ENCODE results near the gene DNAAF5.

DNAAF5 gene

DNA sequence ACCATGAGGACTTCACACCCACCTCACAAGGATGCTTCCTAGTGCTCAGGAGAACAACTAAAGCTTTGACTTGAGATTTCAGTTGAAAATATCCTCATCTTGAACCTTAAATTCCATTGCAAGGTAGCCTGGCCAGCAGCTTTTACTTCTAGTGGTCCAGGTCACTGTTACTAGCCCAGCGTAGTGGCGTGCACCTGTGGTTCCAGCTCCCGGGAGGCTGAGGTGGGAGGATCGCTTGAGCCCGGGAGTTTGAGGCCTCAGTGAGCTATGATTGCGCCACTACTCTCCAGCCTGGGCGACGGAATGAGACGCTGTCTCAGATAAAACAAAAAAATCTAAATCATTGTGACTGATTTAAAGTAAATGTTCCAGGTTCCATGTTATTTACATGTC, 28.9 kb downstream of the DNAAF5 start:
- H3K27ac ChIP-seq (ENCODE audit: low read depth, low read length), result no peak overlapping the region
- no peak overlapping the region for H3K9ac ChIP-seq (ENCODE audit: low read length in 5 of 5)
- peaks cover 0 to 9% (median 0%) of the 10 kb centered on the region in 5 donors for H3K4me1 ChIP-seq (ENCODE audit: control insufficient read depth in 5 of 5, insufficient read depth in 5 of 5, low read length in 5 of 5)
- no peaks in the 10 kb centered on the region for H3K9me3 ChIP-seq (ENCODE audit: control insufficient read depth in 5 of 5, low read length in 5 of 5)
- no peaks in the 10 kb centered on the region for H3K27me3 ChIP-seq (ENCODE audit: control insufficient read depth in 5 of 5, insufficient read depth in 4 of 5, low read length in 5 of 5)
- H3K36me3 ChIP-seq (ENCODE audit: control insufficient read depth in 5 of 5, insufficient read depth in 5 of 5, low read length in 5 of 5), result peaks cover 0 to 81% (median 59%) of the 10 kb centered on the region in 5 donors
- H3K4me3 ChIP-seq (ENCODE audit: low read depth in 1 of 5, low read length in 5 of 5), result no peak overlapping the region

DNA sequence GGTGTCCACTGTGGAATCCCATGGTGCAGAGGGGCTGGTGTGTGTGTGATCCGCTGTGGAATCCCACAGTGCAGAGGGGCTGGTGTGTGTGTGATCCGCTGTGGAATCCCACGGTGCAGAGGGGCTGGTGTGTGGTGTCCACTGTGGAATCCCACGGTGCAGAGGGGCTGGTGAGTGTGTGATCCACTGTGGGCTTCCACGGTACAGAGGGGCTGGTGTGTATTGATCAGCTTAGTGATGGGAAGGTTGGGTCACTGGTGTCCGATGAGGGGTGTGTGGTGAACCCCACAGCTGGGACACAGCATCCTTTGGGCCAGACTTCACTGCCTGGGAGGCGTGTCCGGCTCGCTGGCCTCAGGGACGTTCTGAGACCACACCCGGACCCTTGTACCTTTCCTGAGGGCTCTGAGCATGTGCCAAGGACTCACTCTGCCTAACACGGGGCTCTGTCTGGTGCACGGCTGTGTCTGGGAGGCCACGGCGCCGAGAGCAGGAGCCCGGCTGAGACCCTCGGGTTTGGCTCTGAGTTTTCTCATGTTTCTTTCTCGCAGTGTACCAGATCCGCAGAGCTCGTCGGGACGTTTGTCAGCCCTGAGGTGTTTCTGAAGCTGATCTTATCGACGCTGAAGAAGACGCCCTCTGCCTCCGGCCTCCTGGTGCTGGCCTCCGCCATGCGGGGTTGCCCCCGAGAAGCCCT, 29.9 kb downstream of the DNAAF5 start:
- no peaks in the 10 kb centered on the region for H3K9me3 ChIP-seq (ENCODE audit: control insufficient read depth in 5 of 5, low read length in 5 of 5)
- peaks cover 0 to 89% (median 58%) of the 10 kb centered on the region in 5 donors for H3K36me3 ChIP-seq (ENCODE audit: control insufficient read depth in 5 of 5, insufficient read depth in 5 of 5, low read length in 5 of 5)
- H3K27me3 ChIP-seq (ENCODE audit: control insufficient read depth in 5 of 5, insufficient read depth in 4 of 5, low read length in 5 of 5), result no peaks in the 10 kb centered on the region
- peak overlapping the region in 1 of 5 donors; percentile 38 for H3K9ac ChIP-seq (ENCODE audit: low read length in 5 of 5)
- peaks cover 0 to 9% (median 0%) of the 10 kb centered on the region in 5 donors for H3K4me1 ChIP-seq (ENCODE audit: control insufficient read depth in 5 of 5, insufficient read depth in 5 of 5, low read length in 5 of 5)
- H3K4me3 ChIP-seq (ENCODE audit: low read depth in 1 of 5, low read length in 5 of 5), result no peak overlapping the region
- no peak overlapping the region for H3K27ac ChIP-seq (ENCODE audit: low read depth, low read length)

DNA sequence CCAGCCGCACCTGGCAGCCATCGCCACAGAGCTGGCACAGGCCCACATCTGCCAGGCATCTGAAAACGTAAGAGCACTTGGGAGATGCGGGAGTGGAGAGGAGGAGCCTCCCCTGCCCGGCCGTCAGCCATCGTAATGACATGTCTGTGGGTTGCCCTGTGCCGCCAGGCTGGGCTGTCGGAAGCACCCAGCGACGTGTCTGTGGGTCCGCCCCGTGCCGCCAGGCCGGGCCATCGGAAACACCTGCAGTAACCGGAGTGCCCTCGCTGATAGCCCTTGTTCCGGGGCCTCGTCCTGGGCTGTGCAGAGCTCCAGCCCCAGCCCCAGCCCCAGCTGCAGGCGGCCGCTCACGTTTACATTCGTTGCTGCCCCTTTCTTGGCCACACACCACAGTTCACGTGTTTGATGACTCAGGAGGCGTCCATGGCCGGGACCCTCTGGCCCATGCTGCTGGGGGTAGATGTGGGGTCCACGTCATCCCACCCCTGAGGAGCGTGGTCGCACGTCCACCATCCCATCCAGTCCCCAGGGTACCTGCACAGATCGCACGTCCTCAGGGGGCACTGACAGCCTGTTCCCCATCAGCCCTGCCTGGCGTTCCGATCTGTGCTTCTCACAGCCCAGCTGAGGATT, 30.5 kb downstream of the DNAAF5 start:
- H3K4me1 ChIP-seq (ENCODE audit: control insufficient read depth in 5 of 5, insufficient read depth in 5 of 5, low read length in 5 of 5), result peaks cover 0 to 9% (median 0%) of the 10 kb centered on the region in 5 donors
- H3K27ac ChIP-seq (ENCODE audit: low read depth, low read length), result no peak overlapping the region
- peaks cover 0 to 93% (median 63%) of the 10 kb centered on the region in 5 donors for H3K36me3 ChIP-seq (ENCODE audit: control insufficient read depth in 5 of 5, insufficient read depth in 5 of 5, low read length in 5 of 5)
- H3K27me3 ChIP-seq (ENCODE audit: control insufficient read depth in 5 of 5, insufficient read depth in 4 of 5, low read length in 5 of 5), result no peaks in the 10 kb centered on the region
- no peaks in the 10 kb centered on the region for H3K9me3 ChIP-seq (ENCODE audit: control insufficient read depth in 5 of 5, low read length in 5 of 5)
- no peak overlapping the region for H3K9ac ChIP-seq (ENCODE audit: low read length in 5 of 5)
- no peak overlapping the region for H3K4me3 ChIP-seq (ENCODE audit: low read depth in 1 of 5, low read length in 5 of 5)

DNA sequence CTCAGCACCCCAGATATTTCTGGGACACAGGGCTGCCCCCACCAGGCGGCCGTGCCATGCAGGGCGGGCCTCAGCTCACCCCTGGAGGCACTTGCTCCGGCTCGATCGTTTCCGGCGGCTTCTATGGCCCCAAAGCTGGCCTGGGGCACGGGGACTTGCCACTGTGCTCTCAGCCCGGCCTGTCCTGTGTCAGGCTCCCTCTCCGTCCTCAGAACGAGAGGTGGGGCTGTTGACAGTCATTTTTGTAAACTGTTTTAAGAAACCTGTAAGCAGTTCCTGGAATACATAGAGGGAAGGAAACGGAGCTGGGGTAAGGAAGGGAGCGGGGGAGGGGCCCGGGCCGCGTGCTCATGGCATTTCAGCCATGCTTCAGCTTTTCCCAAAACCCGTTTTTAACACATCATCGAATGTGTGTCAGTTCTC, 31.3 kb downstream of the DNAAF5 start:
- Histone ChIP-seq H3K36me3 (ENCODE audit: control insufficient read depth in 5 of 5, insufficient read depth in 5 of 5, low read length in 5 of 5) (peaks cover 0 to 93% (median 61%) of the 10 kb centered on the region in 5 donors), H3K27ac (ENCODE audit: low read depth, low read length) (no peak overlapping the region), H3K27me3 (ENCODE audit: control insufficient read depth in 5 of 5, insufficient read depth in 4 of 5, low read length in 5 of 5) (no peaks in the 10 kb centered on the region), H3K9ac (ENCODE audit: low read length in 5 of 5) (no peak overlapping the region), H3K4me3 (ENCODE audit: low read depth in 1 of 5, low read length in 5 of 5) (no peak overlapping the region), H3K9me3 (ENCODE audit: control insufficient read depth in 5 of 5, low read length in 5 of 5) (no peaks in the 10 kb centered on the region), H3K4me1 (ENCODE audit: control insufficient read depth in 5 of 5, insufficient read depth in 5 of 5, low read length in 5 of 5) (peaks cover 0 to 9% (median 0%) of the 10 kb centered on the region in 5 donors)

DNA sequence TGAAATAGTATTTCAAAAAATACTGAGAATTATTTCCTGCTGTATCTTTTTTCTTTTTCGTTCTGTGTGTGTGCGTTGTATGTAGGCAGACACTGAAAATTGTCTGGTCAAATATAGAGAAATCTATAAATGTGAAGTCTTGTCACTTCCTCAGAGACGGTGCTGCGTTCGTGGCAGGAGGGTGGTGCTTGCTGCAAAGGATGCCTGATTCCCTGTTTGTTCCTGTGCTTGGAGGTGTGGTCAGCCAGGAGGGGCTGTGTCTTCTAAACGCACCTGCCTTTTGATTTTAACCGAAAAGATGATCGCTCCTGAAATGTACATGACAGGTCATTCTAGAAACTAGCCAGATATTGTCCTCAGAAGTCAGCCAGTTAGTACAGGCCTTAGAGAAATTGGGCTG, 33.1 kb downstream of the DNAAF5 start:
- peaks cover 0 to 93% (median 70%) of the 10 kb centered on the region in 5 donors for H3K36me3 ChIP-seq (ENCODE audit: control insufficient read depth in 5 of 5, insufficient read depth in 5 of 5, low read length in 5 of 5)
- peaks cover 0 to 9% (median 0%) of the 10 kb centered on the region in 5 donors for H3K4me1 ChIP-seq (ENCODE audit: control insufficient read depth in 5 of 5, insufficient read depth in 5 of 5, low read length in 5 of 5)
- H3K27ac ChIP-seq (ENCODE audit: low read depth, low read length), result no peak overlapping the region

DNA sequence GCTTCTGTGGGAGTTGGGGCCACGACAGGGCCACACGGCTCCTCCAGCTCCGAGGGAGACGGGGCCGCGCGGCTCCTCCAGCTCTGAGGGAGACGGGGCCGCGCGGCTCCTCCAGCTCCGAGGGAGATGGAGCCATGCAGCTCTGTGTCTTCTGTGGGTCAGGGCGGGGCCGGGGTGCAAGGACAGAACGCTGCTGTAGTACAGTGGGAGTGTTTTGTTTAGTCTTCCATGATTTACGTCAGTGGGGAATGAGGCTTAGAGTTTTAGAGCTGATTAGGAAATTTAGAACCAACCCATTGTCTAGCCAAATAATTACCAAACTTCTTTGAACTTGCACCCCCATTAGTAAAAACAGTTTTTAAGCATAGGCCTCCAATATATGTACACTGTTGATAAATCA, 33.5 kb downstream of the DNAAF5 start:
- H3K9ac ChIP-seq (ENCODE audit: low read length in 5 of 5), result no peak overlapping the region
- H3K4me1 ChIP-seq (ENCODE audit: control insufficient read depth in 5 of 5, insufficient read depth in 5 of 5, low read length in 5 of 5), result peaks cover 0 to 9% (median 0%) of the 10 kb centered on the region in 5 donors
- H3K4me3 ChIP-seq (ENCODE audit: low read depth in 1 of 5, low read length in 5 of 5), result no peak overlapping the region
- no peaks in the 10 kb centered on the region for H3K9me3 ChIP-seq (ENCODE audit: control insufficient read depth in 5 of 5, low read length in 5 of 5)
- no peak overlapping the region for H3K27ac ChIP-seq (ENCODE audit: low read depth, low read length)
- H3K27me3 ChIP-seq (ENCODE audit: control insufficient read depth in 5 of 5, insufficient read depth in 4 of 5, low read length in 5 of 5), result no peaks in the 10 kb centered on the region
- H3K36me3 ChIP-seq (ENCODE audit: control insufficient read depth in 5 of 5, insufficient read depth in 5 of 5, low read length in 5 of 5), result peaks cover 0 to 93% (median 70%) of the 10 kb centered on the region in 5 donors

More for the DNA sequence above, 33.1 kb downstream of the DNAAF5 start:
- Histone ChIP-seq H3K9me3 (ENCODE audit: control insufficient read depth in 5 of 5, low read length in 5 of 5) (no peaks in the 10 kb centered on the region), H3K4me3 (ENCODE audit: low read depth in 1 of 5, low read length in 5 of 5) (no peak overlapping the region), H3K9ac (ENCODE audit: low read length in 5 of 5) (no peak overlapping the region), H3K27me3 (ENCODE audit: control insufficient read depth in 5 of 5, insufficient read depth in 4 of 5, low read length in 5 of 5) (no peaks in the 10 kb centered on the region)

DNA sequence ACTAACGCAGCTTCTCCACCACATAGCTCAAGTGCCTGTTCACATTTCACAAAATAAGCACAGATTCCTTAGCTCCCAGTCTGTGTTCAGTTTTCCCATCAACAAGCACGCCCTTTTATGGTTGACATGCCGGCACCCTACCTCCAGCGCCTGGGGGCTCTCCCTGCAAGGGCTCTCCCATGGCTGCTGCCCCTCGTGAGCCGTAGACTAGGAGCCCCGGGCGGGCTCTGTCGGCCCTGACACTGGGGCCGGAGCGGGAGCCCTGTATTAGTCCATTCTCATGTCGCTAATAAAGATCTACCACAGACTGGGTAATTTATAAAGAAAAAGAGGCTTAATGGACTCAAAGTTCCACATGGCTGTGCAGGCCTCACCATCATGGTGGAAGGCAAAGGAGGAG, 34.6 kb downstream of the DNAAF5 start:
- no peaks in the 10 kb centered on the region for H3K9me3 ChIP-seq (ENCODE audit: control insufficient read depth in 5 of 5, low read length in 5 of 5)
- peaks cover 0 to 6% (median 0%) of the 10 kb centered on the region in 5 donors for H3K4me1 ChIP-seq (ENCODE audit: control insufficient read depth in 5 of 5, insufficient read depth in 5 of 5, low read length in 5 of 5)
- no peaks in the 10 kb centered on the region for H3K27me3 ChIP-seq (ENCODE audit: control insufficient read depth in 5 of 5, insufficient read depth in 4 of 5, low read length in 5 of 5)
- H3K36me3 ChIP-seq (ENCODE audit: control insufficient read depth in 5 of 5, insufficient read depth in 5 of 5, low read length in 5 of 5), result peaks cover 0 to 94% (median 72%) of the 10 kb centered on the region in 5 donors
- H3K27ac ChIP-seq (ENCODE audit: low read depth, low read length), result no peak overlapping the region
- no peak overlapping the region for H3K9ac ChIP-seq (ENCODE audit: low read length in 5 of 5)
- H3K4me3 ChIP-seq (ENCODE audit: low read depth in 1 of 5, low read length in 5 of 5), result no peak overlapping the region

DNA sequence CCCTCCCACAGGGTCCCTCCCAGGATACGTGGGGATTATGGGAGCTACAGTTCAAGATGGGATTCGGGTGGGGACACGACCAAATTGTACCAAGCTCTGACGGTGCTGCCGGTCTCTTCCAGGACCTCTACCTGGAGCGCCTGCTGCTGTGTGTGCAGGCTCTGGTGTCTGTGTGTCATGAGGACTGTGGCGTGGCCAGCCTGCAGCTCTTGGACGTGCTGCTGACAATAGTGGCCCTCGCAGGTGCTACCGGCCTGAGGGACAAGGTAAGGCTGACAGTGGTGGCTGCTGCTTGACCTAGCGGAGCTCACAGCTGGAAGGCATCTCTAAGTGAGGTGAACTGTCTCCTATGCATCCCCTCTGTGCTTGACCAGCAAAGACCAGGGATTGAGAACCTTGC, 35.1 kb downstream of the DNAAF5 start:
- Histone ChIP-seq H3K27me3 (ENCODE audit: control insufficient read depth in 5 of 5, insufficient read depth in 4 of 5, low read length in 5 of 5) (no peaks in the 10 kb centered on the region), H3K4me3 (ENCODE audit: low read depth in 1 of 5, low read length in 5 of 5) (no peak overlapping the region), H3K9ac (ENCODE audit: low read length in 5 of 5) (no peak overlapping the region), H3K9me3 (ENCODE audit: control insufficient read depth in 5 of 5, low read length in 5 of 5) (no peaks in the 10 kb centered on the region), H3K36me3 (ENCODE audit: control insufficient read depth in 5 of 5, insufficient read depth in 5 of 5, low read length in 5 of 5) (peaks cover 0 to 92% (median 66%) of the 10 kb centered on the region in 5 donors), H3K4me1 (ENCODE audit: control insufficient read depth in 5 of 5, insufficient read depth in 5 of 5, low read length in 5 of 5) (peaks cover 0 to 4% (median 0%) of the 10 kb centered on the region in 5 donors), H3K27ac (ENCODE audit: low read depth, low read length) (no peak overlapping the region)

DNA sequence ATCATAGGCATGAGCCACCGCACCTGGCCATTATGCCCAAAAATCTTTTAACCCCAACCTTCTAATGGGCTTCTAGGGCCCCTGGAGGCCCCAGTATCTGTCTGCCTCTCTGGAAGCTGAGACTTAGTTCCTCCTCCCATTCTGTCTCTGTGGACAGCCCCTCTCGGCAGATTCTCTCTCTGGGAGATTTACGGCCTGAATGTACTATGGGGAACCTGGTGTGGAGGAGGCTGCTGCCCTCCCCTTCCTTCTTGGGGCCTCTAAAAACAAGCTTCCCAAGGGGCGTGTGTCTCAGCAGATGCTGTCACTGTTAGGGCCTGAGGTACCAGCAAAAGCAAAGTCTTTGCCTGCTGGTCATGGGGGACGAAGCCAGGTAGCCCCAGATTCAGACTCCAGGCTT, 36.4 kb downstream of the DNAAF5 start:
- Histone ChIP-seq H3K27ac (ENCODE audit: low read depth, low read length) (no peak overlapping the region), H3K4me3 (ENCODE audit: low read depth in 1 of 5, low read length in 5 of 5) (no peak overlapping the region), H3K9me3 (ENCODE audit: control insufficient read depth in 5 of 5, low read length in 5 of 5) (no peaks in the 10 kb centered on the region), H3K4me1 (ENCODE audit: control insufficient read depth in 5 of 5, insufficient read depth in 5 of 5, low read length in 5 of 5) (peaks cover 0 to 4% (median 0%) of the 10 kb centered on the region in 5 donors), H3K9ac (ENCODE audit: low read length in 5 of 5) (no peak overlapping the region), H3K36me3 (ENCODE audit: control insufficient read depth in 5 of 5, insufficient read depth in 5 of 5, low read length in 5 of 5) (peaks cover 0 to 83% (median 54%) of the 10 kb centered on the region in 5 donors), H3K27me3 (ENCODE audit: control insufficient read depth in 5 of 5, insufficient read depth in 4 of 5, low read length in 5 of 5) (no peaks in the 10 kb centered on the region)

DNA sequence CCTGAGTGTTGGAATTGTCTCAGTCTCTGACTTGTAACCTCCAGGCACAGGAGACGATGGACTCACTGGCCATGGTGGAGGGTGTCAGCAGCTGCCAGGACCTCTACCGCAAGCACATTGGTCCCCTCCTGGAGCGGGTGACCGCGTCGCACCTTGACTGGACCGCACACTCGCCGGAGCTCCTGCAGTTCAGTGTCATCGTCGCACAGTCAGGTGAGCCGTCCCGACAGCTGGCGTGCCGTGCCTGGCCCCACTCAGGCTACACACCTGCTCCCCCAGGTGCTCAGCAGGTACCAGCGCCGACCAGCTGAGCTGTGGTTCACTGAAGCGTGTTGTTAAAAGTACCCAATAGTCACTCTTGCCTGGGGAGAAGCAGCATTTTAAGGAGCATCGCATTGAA, 37.3 kb downstream of the DNAAF5 start:
- Histone ChIP-seq H3K9me3 (ENCODE audit: control insufficient read depth in 5 of 5, low read length in 5 of 5) (no peaks in the 10 kb centered on the region), H3K4me3 (ENCODE audit: low read depth in 1 of 5, low read length in 5 of 5) (no peak overlapping the region), H3K36me3 (ENCODE audit: control insufficient read depth in 5 of 5, insufficient read depth in 5 of 5, low read length in 5 of 5) (peaks cover 0 to 83% (median 51%) of the 10 kb centered on the region in 5 donors), H3K4me1 (ENCODE audit: control insufficient read depth in 5 of 5, insufficient read depth in 5 of 5, low read length in 5 of 5) (peaks cover 4 to 8% (median 6%) of the 10 kb centered on the region in 5 donors), H3K27ac (ENCODE audit: low read depth, low read length) (no peak overlapping the region), H3K27me3 (ENCODE audit: control insufficient read depth in 5 of 5, insufficient read depth in 4 of 5, low read length in 5 of 5) (no peaks in the 10 kb centered on the region), H3K9ac (ENCODE audit: low read length in 5 of 5) (no peak overlapping the region)

Measured in subcutaneous abdominal adipose tissue (tissue), 5 donors.